ENCODE results near the gene CHD9.
"Not testable (repeated sequence)": the region's sequence is repeated elsewhere in the genome, so short reads cannot be mapped to it uniquely, and the experiment has no call there.

CHD9 gene

DNA sequence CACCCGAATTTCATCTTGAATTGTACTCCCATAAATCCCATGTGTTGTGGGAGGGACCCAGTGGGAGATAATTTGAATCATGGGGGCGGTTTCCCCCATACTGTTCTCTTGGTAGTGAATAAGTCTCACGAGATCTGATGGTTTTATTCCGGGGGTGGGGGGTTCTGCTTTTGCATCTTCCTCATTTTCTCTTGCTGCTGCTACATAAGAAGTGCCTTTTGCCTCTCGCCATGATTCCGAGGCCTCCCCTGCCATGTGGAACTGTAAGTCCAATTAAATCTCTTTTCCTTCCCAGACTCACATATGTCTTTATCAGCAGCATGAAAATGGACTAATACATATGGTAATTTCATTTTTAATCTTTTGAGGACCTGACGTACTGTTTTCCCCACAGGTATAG lies 20.7 kb downstream of the CHD9 start:
- not testable (repeated sequence) for DNase-seq

GRCh38 chr16:53078247-53078646 lies 23.5 kb downstream of the CHD9 start:
- DNase-seq: no peak

GRCh38 chr16:53078765-53079485 lies 24.1 kb downstream of the CHD9 start:
- no peak for DNase-seq

DNA sequence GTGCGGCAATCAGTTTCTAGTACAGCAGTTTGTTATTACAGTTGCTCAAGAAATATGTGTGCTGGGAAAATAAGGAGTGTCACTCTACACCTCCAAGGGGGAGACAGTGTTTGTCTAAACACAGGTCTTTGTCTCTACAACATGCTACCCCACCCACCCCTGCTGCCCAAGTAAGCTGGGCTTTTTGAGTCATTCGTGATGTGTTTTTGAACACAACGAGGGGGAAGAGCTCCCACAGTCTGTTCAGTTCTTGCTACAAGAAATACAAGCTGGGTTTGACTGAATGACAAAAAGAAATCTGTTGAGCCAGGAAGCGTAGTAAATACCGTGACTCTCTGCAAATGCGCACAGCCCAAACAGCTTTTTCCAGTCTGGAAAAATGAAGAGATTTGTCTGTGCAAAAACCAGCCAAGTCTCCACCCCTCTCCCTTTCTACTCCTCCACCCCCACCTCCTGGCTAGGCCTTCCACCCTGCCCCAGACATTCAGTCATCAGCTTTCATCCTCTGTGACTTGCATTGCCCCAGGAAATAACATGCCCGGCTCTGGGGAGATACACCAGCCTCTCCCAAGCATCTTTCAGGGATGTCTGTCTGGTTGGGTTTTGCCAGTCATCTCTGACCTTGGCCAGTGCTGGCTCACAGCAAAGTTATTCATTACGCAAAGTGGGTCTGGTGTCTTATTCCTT lies 25.7 kb downstream of the CHD9 start:
- no peak for DNase-seq

DNA sequence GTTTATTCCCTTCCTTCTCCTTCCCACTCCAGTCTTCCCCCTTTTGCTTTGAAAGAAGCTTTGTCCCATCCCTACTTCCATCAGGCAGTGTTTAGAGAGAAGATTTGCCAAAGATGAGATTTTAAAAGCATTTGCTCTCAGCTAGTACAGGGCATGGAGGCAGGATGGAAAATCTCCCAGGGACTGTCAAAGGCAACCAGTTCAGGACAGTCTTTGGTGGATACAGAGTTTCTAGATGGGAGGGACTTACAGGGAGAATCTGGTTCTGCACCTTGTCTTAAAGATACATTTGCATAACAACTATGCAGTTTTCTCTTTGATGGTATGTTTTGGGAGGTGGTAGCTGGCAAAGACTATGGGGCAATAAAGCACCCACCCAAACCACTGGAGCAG lies 26.2 kb downstream of the CHD9 start:
- no peak for DNase-seq

- no peak for DNase-seq
These were observed 27.1 kb downstream of the CHD9 start for GRCh38 chr16:53081686-53082407.

DNA sequence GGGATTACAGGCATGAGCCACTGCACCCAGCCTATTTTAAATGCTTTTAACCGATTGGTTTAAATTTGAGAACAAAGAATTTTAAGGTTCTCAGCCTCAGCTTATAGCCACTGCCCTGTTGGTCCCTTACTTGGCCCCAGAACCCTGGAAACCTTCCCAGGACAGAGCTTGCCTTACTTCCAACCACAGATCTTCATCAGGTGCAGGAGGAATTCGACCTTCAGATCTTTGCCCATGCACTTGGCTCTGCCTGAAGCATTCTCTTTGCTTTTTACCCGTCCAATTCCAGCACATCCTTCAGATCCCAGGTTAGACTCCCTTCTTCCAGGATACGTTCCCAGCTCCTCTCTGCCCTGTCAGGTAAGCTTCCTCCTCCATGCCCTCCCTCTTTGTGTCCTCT lies 27.7 kb downstream of the CHD9 start:
- DNase-seq: no peak

- no peak for DNase-seq
These were observed 28.3 kb downstream of the CHD9 start for GRCh38 chr16:53083119-53083518.

DNA sequence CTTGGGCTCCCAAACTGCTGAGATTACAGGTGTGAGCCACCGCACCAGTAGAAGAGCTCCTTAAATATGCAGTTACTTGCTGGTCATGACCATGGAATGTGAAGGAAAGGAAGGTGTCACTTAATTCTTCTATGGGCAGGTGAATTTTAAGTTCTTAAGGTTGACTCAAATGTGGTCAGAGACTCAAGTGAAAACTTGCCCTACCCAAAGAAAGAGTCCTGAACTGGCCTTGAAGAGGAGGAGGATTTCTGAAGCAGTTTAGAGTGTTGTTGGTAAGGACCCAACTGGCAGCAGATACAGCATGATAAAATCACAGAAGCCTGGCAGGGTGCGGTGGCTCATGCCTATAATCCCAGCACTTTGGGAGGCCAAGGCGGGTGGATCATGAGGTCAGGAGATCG lies 29.4 kb downstream of the CHD9 start:
- DNase-seq: no peak

GRCh38 chr16:53084746-53085334 lies 30.0 kb downstream of the CHD9 start:
- no peak for DNase-seq

DNA sequence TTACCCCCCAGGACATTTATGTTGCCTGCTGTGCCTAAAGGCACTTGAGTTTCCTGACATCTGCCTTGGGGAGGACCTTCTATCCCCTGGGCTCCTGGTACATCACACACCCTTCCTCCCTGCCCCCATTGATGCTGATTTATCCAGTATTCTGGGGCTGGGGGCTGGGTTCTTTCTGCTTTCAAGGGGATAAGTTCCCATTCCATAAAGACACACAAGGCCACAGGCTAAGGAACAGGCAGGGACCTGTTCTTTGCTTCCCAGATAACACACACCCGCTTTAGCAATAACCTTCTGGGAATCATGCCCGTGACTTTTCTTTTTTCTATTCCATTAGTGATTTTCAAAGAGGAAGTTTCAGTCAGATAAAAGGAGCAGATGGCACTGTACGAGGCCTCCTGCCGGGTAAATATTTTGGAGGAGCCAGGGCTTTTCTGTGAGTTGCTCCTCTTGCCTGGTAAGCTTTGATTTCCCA lies 30.6 kb downstream of the CHD9 start:
- DNase-seq: no peak

- no peak for DNase-seq
These were observed 31.2 kb downstream of the CHD9 start for GRCh38 chr16:53085931-53086421.

DNA sequence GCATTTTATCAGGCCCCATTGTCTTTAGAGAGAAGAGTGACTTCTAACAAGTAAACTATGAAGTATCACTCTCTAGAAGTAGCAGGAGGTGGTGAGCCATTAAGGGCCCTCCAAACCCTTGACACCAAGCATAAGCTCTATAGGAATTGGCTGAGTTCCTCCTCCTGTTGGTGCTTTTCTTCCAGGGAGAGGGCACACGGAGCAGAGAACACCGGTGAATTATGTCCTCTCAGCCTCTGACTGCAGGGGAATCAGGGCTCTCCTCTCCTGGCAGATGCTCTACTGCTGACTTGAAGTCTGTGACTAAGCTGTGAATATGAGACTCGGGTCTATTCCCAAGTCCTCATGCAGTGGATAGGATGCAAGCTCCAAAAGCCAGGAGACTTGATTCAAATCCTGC lies 32.3 kb downstream of the CHD9 start:
- DNase-seq: no peak

DNA sequence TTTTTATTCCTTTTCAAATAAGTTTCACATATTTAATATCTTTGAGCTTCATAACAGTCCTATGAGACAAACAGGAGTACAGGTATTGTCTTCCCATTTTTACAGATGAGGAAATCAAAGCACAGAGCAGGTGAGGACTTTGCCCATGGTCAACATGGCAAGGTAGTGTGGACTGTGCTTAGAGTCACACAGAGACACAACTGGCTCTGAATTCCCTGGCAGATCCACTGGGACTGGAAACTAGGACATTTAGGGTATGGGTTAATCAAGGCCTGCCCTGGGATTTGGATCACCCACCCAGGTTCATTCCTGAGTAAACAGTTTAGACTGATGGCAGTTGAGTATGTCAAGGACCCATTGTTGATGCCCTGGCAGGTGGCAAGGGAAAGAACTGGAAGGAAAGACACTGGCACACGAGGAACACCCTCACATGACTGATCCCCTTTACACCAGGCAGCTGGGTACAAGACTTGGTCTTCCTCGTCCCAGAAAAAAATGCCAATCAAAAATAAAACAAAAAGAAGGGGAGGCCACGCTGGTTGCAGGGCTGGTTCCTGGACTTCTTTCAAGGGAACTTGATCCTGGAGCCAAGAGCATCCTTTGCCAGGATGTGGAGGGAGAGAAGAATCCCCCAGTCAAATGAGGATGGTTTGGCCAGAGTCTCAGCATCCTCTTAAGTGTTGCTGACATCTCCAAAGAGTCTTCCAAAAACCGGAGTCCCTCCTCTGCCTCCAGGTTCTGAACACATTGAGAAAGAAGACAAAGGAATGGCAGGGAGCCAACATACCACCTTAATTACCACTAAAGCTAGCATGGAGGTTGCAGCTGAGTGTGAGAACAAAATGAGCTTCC lies 34.9 kb downstream of the CHD9 start:
- DNase-seq: no peak

DNA sequence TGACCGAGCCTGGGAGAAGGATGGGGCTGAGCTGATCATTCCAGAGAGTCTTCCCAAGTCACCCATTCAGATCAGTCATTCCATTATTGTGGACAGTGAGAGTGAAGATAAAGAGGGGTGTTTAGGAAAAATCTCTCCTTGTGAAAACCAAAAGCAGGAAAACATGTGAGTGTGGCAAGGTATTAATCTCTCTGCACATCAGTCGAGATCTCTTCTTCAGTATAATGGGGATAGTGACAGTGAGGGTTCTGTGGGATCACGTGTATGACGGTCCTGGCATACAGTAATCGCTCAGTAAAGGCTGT lies 35.4 kb downstream of the CHD9 start:
- no peak for DNase-seq

DNA sequence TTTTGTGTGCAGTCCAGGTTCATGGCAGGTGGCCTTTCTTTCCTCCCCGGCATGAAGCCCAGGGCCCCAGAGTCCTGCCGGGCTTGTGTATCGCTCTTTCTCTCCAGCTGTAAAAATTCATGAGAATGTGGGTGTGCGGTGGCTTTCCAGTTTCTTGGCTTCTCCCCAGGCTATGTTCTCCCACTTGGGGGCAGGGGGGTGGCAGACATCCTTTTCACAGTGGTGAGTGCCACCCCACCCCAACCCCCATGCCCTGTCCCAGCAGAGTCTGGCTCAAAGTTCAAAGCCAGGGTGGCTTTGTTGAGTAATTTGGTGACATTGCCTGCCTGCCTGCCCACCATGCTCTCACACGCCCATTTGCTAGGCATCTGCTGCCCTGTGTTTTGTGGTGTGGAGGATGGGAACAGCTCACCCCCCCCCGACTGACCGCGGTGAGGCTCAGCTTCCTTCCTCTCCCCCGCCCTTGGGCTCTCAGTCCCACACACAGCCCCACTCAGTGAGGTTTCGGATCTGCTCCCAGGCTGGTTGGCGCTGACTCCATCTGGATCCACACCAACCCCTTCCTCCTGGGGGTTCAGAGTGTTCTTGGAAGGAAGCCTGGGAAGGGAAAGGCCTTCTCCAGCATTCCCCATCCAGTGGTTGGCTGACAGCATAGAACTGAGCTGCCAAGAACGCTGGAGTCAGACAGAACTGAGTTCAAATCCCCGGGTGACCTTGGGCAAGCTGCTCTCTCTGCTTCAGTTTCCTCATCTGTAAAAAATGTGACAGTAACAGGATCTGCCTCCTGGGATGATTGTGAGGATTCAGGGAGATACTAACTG lies 36.0 kb downstream of the CHD9 start:
- DNase-seq: no peak

DNA sequence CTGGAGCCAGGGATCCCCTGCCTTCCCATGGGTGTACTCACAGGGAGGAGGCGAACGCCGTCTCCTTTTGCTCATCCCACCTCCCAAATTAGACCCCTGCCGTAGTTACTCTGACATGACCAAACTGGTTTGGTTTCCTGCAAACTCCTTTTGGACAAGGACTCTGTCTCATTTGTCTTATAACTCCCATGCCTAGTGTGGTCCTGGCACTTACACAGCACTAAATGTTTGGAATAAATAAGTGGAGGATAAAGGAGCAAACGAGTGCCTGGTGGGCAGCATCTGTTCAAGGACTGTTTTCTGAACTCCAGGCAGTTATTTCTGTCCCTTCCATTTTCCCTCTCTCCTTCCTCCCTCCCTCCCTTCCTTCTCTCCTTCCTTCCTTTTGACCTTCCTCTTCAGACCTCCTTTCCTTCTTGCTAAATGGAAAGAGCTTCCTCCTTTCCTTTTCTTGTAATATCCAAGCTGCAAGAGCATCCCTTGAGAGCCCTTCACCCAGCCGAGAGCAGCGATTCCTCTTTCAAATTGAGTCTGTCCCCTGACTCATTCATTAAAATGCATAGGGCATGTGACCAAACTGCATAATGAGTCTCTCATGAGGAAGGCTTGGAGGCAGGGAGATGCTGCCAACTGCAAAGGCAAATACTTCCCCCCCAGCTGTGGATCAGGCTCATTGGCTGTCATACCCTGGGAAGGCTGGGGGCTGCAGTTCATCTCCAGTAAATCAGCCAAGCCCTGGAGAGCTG lies 36.8 kb downstream of the CHD9 start:
- no peak for DNase-seq

DNA sequence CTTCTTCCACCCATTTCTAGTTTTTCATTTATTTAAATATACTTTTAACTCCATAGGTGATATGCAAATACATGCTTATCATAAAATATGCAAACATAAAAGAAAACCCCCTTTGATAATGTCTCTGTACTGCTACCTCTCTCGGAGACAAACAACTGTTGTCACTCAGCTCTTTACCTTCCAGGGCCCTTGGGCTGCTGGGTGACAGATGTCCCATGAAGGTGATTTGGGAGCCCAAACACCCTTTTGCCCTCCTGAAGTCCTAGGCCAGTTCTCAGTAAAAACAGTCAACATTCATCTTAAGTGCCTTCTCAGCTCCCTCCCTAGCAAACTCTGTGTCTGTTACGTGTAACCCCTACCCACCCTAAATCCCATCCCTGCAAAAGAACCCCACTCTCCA lies 37.5 kb downstream of the CHD9 start:
- DNase-seq: no peak

DNA sequence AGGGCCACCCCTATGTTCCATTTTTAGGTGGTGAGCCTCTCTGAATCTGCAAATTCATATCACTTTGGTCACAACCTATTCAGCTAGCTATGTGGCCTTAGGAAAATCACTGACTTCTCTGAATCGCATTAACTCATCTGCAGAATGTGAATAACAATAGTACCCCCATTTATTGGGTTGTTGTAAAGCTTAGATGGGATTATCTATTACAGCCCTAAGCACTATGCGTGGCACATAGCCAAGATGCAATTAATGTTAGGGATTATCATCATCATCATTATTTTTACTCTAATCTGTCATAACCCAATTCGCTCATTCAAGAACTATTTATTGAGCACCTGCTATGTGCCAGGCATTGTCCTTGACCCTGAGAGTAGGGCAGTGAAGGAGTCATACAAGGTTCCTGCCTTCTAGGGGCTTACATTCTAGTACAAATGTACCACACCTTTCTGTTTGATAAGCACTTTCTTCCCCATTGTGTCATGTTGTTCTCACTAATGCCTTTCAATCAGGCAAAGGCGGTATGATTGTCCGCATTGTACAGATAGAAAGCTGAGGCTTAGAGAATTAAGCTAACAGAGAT lies 38.5 kb downstream of the CHD9 start:
- no peak for DNase-seq

DNA sequence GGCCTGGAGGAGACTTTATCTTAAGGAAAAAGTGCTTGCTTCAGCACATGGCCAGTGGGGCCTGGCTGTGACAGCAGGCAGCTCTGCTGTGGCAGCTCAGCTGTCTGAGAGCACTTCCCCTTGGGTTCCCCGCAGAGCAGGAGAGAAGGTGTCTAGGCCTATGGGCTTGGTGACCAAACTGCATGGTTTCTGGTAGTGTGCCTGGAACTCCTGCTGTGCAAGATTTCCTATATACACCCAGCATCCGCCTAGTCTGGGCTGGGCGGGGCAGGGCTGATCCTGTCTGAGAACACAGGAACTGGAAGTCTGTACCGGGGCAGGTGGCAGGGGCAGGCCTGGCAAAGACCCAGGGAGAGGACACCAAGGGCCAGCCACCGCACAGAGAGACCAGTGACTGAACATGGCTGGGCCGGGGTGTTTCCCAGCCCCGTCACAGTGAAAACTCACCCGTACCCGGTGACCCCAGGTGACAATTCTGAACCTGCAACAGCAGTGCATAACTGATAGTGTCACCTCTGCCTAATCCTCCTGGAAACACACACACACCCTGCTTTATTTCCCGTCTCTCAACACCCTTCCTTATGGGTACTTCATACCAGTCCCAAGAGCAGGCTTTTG lies 39.3 kb downstream of the CHD9 start:
- peak; percentile 14 for DNase-seq

Data from NCI-H774 (cell line).